ENCODE results near the gene GFOD2.
"Not testable (repeated sequence)": the region's sequence is repeated elsewhere in the genome, so short reads cannot be mapped to it uniquely, and the experiment has no call there.

The GFOD2 gene

DNA sequence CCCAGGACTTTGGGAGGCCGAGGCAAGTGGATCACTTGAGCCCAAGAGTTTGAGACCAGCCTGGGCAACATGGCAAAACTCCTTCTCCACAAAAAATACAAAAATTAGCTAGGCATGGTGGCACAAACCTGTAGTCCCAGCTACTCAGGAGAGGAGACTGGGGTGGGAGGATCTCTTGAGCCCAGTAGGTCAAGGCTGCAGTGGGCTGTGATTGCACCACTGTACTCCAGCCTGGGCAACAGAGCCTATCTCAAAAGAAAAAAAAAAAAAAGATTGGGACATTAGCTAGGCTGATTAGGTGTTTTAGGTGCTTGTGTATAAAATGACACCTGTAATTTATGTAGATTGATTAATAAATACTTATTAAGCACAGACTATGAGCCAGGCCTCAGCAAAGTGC lies 10.1 kb downstream of the GFOD2 start:
- in situ Hi-C loops (cut with HindIII; ENCODE audit: low pct_ligation_motif_present, low pct_unique_long_range_greater_than_20kb, low sequenced_read_pairs): no loop called here
- no peak for DNase-seq

DNA sequence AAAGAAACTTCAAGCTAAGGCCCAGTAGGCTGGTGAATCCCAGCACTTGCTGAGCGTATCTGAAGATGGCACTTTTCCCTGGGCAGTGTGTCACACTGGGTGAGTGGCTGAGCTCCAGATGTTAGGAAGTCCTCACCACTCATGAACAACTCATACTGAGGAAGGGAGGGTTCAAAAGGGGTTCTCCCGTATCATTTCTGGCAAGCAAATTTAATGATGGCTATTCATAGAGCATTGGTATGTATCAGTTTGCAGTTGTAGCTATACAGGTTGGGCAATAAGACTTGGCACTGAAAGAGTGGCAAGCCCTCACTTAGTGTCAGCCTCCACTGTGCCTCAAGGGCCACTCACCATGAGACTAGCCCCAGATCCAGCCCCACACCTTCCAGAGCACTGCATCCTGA lies 10.7 kb downstream of the GFOD2 start:
- in situ Hi-C loops (cut with HindIII; ENCODE audit: low pct_ligation_motif_present, low pct_unique_long_range_greater_than_20kb, low sequenced_read_pairs): no loop called here
- DNase-seq: no peak

GRCh38 chr16:67707790-67708189 lies 11.3 kb downstream of the GFOD2 start:
- in situ Hi-C loops (cut with HindIII; ENCODE audit: low pct_ligation_motif_present, low pct_unique_long_range_greater_than_20kb, low sequenced_read_pairs): no loop called here
- no peak for DNase-seq

GRCh38 chr16:67707210-67707609 lies 11.9 kb downstream of the GFOD2 start:
- in situ Hi-C loops (cut with HindIII; ENCODE audit: low pct_ligation_motif_present, low pct_unique_long_range_greater_than_20kb, low sequenced_read_pairs): no loop called here
- DNase-seq: no peak

DNA sequence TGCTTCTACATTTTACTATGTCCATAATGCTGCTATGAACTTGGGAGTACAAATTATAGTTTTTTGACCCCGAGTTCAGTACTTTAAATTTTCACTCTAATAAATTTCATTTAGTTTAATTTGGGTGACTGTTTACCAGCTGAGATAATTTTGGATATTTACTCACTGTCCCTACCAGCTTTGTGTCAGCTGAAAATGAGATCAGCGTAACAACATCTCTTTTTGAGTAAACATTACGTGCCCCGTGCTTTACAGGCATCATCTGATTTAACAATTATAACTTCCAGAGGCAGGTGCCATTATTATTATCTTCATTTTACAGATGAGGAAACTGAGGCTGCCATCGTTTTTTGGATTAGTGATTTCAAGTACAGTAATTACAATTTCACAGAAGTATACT lies 15.0 kb downstream of the GFOD2 start:
- DNase-seq: no peak
- in situ Hi-C loops (cut with HindIII; ENCODE audit: low pct_ligation_motif_present, low pct_unique_long_range_greater_than_20kb, low sequenced_read_pairs): no loop called here

- in situ Hi-C loops (cut with HindIII; ENCODE audit: low pct_ligation_motif_present, low pct_unique_long_range_greater_than_20kb, low sequenced_read_pairs): no loop called here
- no peak for DNase-seq
Observed at GRCh38 chr16:67703626-67704025, 15.5 kb downstream of the GFOD2 start.

DNA sequence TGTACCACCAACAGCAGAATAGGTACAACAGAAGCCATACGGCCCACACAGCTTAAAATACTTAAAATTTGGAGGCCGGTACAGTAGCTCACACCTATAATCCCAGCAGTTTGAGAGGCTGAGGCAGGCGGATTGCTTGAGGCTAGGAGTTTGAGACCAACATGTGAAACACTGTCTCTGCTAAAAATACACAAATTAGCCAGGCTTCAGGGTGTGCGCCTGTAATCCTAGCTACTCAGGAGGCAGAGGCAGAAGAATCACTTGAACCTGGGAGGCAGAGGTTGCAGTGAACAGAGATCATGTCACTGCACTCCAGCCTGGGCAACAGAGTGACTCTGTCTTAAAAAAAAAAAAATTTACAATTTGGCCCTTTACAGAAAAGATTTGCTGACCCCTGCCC lies 17.0 kb downstream of the GFOD2 start:
- no peak for DNase-seq
- in situ Hi-C loops (cut with HindIII; ENCODE audit: low pct_ligation_motif_present, low pct_unique_long_range_greater_than_20kb, low sequenced_read_pairs): no loop called here

DNA sequence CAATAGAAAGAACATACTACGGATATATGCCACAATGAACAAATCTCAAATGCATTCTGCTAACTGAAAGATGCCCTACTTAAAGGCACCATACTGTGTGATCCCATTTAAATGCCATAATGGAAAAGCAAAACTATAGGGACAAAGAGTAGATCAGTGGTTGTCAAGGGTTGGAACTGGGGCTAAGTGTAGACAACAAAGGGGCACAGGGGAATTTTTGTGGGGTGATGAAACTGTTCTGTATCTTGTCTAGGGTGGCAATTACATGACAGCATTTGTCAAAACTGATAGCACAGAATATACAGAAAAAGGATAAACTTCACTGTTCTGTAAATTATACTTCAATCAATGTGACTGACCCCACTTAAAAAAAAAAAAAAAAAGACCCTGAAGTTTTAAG lies 17.7 kb downstream of the GFOD2 start:
- in situ Hi-C loops (cut with HindIII; ENCODE audit: low pct_ligation_motif_present, low pct_unique_long_range_greater_than_20kb, low sequenced_read_pairs): no loop called here

DNA sequence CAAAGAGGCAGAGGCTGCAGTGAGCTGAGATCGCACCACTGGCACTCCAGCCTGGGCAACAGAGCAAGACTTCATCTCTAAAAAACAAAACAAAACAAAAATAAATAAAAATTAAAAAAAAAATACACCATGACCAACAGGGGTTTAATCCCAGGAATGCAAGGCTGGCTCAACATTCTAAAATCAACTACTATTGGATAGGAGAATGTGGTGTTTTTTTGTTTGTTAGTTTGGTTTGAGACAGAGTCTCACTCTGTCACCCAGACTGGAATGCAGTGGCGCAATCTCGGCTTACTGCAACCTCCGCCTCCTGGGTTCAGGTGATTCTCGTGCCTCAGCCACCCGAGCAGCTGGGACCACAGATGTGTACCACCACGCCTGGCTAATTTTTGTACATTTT lies 19.9 kb downstream of the GFOD2 start:
- DNase-seq: no peak
- in situ Hi-C loops (cut with HindIII; ENCODE audit: low pct_ligation_motif_present, low pct_unique_long_range_greater_than_20kb, low sequenced_read_pairs): no loop called here

More for the DNA sequence above, 17.7 kb downstream of the GFOD2 start:
- no peak for DNase-seq

- in situ Hi-C loops (cut with HindIII; ENCODE audit: low pct_ligation_motif_present, low pct_unique_long_range_greater_than_20kb, low sequenced_read_pairs): no loop called here
- no peak for DNase-seq
Observed at GRCh38 chr16:67697422-67698185, 21.5 kb downstream of the GFOD2 start.

DNA sequence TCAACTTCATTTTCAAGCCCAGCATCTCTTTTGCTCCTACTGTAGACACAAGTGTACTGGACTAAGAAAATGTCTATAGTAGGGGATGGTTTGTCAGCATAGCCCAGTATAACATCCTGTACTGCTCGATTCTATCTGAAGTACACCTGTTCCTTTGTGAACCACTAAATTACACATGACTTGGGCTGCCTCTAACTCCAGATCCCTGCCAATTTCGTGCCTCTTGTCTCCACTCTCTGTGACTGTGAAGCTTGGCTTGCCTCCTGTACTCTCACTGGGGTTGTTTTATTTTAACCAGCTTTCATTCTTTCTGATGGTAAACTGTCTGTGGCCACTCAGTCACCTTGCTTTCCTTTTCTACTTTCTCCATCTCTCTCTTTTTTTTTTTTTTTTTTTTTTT lies 24.5 kb downstream of the GFOD2 start:
- in situ Hi-C loops (cut with HindIII; ENCODE audit: low pct_ligation_motif_present, low pct_unique_long_range_greater_than_20kb, low sequenced_read_pairs): no loop called here

GRCh38 chr16:67693517-67694285 lies 25.4 kb downstream of the GFOD2 start:
- DNase-seq; in situ Hi-C loops (cut with HindIII; ENCODE audit: low pct_ligation_motif_present, low pct_unique_long_range_greater_than_20kb, low sequenced_read_pairs): not testable (repeated sequence)

More for the DNA sequence above, 24.5 kb downstream of the GFOD2 start:
- no peak for DNase-seq

GRCh38 chr16:67685388-67686112 lies 33.6 kb downstream of the GFOD2 start:
- DNase-seq: no peak
- in situ Hi-C loops (cut with HindIII; ENCODE audit: low pct_ligation_motif_present, low pct_unique_long_range_greater_than_20kb, low sequenced_read_pairs): no loop called here

- DNase-seq: no peak
Observed at GRCh38 chr16:67683767-67684166, 35.3 kb downstream of the GFOD2 start.

GRCh38 chr16:67679935-67680897 lies 38.9 kb downstream of the GFOD2 start:
- no peak for DNase-seq
- in situ Hi-C loops (cut with HindIII; ENCODE audit: low pct_ligation_motif_present, low pct_unique_long_range_greater_than_20kb, low sequenced_read_pairs): no loop called here

More at GRCh38 chr16:67683767-67684166, 35.3 kb downstream of the GFOD2 start:
- in situ Hi-C loops (cut with HindIII; ENCODE audit: low pct_ligation_motif_present, low pct_unique_long_range_greater_than_20kb, low sequenced_read_pairs): no loop called here

DNA sequence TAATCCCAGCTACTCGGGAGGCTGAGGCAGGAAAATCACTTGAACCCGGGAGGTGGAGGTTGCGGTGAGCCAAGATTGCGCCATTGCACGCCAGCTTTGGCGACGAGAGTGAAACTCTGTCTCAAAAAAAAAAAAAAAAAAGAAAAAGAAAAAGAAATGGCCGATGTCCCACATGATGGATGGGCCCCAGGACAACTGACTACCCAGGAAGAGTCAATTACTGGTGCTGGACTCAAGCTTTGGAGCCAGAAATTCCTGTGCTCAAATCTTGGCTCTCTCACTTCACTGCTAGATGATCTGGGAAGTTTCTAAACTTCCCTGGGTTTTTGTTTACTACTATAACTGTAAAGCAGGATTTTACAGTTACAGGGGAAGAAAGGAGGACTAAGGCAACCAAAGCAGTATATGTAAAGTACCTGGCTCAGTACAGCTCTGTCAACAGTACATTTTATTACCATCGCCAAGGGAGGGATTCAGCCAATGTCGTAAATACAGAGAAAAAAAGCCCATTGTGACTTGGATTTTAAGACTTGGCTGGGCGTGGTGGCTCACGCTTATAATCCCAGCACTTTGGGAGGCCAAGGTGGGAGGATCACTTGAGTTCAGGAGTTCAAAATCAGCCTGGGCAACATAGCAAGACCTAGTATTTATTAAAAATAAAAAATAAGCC lies 40.6 kb downstream of the GFOD2 start:
- in situ Hi-C loops (cut with HindIII; ENCODE audit: low pct_ligation_motif_present, low pct_unique_long_range_greater_than_20kb, low sequenced_read_pairs): no loop called here

DNA sequence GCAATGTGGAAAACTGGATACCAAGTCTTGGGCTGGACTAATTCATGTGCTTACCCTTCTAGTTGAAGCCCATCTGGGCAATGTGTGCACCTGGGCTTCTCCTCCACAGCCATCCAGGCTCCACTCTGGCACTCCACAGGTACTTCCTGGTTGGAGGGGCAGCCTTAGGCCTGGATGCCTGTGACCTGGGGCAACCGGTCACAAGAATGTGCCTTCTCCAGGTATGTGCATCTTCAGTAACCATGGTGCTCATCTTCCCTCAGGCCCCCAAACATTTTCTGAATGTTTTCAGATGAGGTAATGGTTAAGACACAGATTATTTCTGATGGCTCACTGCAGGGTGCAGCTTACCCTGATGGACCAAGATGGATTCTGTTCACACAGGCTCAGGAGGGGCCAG lies 41.4 kb downstream of the GFOD2 start:
- in situ Hi-C loops (cut with HindIII; ENCODE audit: low pct_ligation_motif_present, low pct_unique_long_range_greater_than_20kb, low sequenced_read_pairs): no loop called here

More for the DNA sequence above, 40.6 kb downstream of the GFOD2 start:
- no peak for DNase-seq

DNA sequence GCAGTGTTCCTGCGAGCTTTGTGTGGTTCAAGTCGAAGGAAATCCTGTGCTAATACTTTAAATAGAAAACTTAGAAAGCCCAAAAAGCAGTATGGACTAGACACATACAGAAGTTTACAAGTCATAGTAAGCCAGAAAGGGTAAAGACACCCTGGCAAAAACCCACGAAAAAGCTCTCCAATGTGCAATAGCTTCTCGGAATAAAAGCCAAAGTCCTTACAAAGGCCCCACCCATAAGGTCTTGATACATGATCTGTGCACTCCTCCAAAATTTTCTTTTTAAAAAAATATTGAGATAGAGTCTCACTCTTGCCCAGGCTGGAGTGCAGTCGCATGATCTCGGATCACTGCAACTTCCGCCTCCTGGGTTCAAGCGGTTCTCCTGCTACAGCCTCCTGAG lies 42.2 kb downstream of the GFOD2 start:
- no peak for DNase-seq
- in situ Hi-C loops (cut with HindIII; ENCODE audit: low pct_ligation_motif_present, low pct_unique_long_range_greater_than_20kb, low sequenced_read_pairs): no loop called here

More for the DNA sequence above, 41.4 kb downstream of the GFOD2 start:
- no peak for DNase-seq

Measured in ACHN (cell line).